HepG2 (cell line): Measurements from ENCODE around the gene AREL1.

ENCODE experiments used
- GABPB1 ChIP-seq: IDR thresholded peaks from 2 replicates; pipeline ENCODE4 v1.6.1; 2016; ENCODE audit warnings: mild to moderate bottlenecking, missing genetic modification reagents, moderate library complexity, missing compliant biosample characterization
- PHB2 ChIP-seq: fragments of 450-650 bp; IDR thresholded peaks from 2 replicates; pipeline ENCODE4 v1.6.1; 2018; ENCODE audit not compliant: partially characterized antibody
- ZNF724P ChIP-seq: sonication (generic); formaldehyde crosslinking; IDR thresholded peaks from 2 replicates; pipeline ENCODE4 v1.8.0; 2022; ENCODE audit warnings: missing genetic modification reagents, borderline replicate concordance

DNA sequence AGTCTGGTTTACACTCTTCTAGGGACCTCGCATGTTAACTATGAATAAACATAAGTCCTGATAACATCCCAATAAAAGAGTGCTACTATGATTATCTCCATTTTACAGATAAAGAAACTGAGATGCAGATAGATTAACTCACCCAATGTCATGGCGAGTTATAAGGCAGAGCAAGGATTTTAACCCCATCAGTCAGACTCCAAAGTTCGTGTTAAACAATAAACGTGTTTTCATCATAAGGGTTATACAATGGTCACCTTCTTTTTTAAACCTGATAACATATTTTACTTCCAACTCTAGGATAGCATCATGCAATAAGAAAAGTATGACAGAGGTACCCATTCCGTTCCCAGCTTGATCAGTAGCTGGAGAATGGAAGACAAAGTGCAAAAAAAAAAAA, 1.2 kb downstream of the AREL1 start:
- TF ChIP-seq GABPB1 (CRISPR knock-in tag) = no peak
- TF ChIP-seq PHB2 = no peak
- TF ChIP-seq ZNF724P (CRISPR knock-in tag) = no peak
